Measurements from ENCODE around the gene TCFL5.

DNA sequence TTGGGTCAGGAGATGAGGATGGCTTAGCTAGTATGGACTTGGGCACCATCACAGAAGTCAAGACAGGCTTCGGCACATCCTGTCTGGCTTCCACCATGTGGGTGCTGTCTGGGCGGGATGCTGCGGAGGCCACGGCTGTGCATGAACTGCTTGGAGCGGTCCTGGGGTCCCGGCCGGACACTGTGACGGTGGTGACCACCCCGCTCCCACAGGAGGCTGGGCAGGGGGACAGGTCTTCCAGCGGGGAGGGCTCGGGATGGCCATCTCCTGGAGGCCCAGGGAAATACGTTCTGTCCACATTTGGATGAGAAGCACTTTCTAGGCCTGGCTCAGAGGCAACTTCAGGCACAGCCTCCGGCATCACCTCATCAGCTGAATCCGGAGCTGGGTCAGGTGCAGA lies 32.1 kb upstream of the TCFL5 start:
- TF ChIP-seq, protein P1, sequence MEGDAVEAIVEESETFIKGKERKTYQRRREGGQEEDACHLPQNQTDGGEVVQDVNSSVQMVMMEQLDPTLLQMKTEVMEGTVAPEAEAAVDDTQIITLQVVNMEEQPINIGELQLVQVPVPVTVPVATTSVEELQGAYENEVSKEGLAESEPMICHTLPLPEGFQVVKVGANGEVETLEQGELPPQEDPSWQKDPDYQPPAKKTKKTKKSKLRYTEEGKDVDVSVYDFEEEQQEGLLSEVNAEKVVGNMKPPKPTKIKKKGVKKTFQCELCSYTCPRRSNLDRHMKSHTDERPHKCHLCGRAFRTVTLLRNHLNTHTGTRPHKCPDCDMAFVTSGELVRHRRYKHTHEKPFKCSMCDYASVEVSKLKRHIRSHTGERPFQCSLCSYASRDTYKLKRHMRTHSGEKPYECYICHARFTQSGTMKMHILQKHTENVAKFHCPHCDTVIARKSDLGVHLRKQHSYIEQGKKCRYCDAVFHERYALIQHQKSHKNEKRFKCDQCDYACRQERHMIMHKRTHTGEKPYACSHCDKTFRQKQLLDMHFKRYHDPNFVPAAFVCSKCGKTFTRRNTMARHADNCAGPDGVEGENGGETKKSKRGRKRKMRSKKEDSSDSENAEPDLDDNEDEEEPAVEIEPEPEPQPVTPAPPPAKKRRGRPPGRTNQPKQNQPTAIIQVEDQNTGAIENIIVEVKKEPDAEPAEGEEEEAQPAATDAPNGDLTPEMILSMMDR (IDR thresholded peaks at IDR 0.05; ENCODE audit: borderline replicate concordance, extremely low read depth, low read length, poor library complexity, severe bottlenecking): peak; percentile 26
- TF ChIP-seq EZH2 (IDR thresholded peaks at IDR 0.05; ENCODE audit: borderline replicate concordance, low read depth, low read length, severe bottlenecking): no peak

All from DND-41 (cell line).